Mucosa of gallbladder (tissue), 1 donor: ENCODE results near the gene SNX4. TPM values are rescaled to one million over a fixed set of nuclear protein-coding genes. Genes with fewer than 3 reads are reported as not detected.
"Not testable (repeated sequence)": the region's sequence is repeated elsewhere in the genome, so short reads cannot be mapped to it uniquely, and the experiment has no call there.

Experiments
- DNase-seq: peaks from one replicate; pipeline ENCODE4 v3.0.0-alpha.2; 2020; ENCODE audit warnings: low spot score
- total RNA-seq: library from RNA; stranded (reverse); gene quantifications from one replicate; pipeline ENCODE4 v1.2.1, GENCODE V29; 2021
- donor health status: DM: no; HTN: no; CAD: no.

The SNX4 gene
- total RNA-seq, 1 donor from 2014 or later: 42.9 TPM

GRCh38 chr3:125462722-125463299 is 57.2 kb downstream of the SNX4 start:
- DNase-seq: no peak

DNA sequence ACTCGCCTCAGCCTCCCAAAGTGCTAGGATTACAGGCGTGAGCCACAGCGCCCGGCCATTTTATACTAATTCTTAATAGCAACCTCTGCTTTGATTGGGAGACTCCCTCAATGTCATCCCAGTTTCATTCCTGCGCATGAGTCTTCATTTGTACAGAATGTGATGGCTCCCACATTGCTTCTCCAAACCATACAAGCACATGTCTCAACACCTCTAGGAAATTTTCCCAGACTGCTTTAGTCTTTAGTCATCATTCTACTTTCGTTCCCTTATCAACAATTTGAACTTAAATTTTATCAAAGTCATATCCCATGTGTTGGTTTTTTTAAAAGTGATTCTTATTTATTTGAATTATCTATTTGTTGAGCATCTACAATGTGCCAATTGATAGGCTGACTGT is 58.1 kb downstream of the SNX4 start:
- no peak for DNase-seq

DNA sequence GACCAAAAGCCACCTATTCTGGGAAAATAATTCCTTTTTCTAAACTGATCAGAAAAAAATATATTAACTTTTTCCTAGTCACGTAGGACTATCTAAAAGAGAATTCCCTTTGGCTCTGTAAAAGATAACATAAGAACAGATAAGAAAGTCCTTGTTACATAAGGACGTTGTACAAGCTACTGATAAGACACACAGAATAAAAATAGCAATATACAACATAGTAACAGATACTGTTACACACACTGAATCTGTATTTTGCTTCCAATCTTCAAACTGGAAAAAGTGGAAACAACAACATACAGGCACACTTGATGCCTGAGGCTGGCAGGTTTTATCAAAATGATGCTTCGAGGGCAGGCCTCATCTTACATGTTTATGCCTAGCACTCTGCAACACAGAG is 59.8 kb downstream of the SNX4 start:
- DNase-seq: no peak

- DNase-seq: no peak
Observed at GRCh38 chr3:125443923-125444322, 76.1 kb downstream of the SNX4 start.

DNA sequence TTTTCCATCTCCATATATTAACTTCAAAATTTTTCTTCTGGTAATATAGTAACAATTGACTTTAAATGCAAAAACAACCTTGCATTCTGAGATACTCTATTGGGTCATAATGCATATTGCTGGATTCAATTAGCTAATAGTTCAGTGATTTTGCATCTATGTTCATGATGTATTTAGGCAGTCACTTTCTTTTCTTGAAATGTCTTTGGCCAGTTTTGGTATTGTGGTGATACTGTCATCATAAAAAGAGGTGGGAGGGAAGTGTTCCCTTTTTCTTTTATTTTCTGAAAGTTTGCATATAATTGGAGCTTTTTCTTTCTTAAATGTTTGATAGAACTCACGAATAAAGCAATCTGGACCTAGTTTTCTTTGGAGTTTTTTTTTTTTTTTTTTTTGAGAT is 77.5 kb downstream of the SNX4 start:
- no peak for DNase-seq

- no peak for DNase-seq
Observed at GRCh38 chr3:125440970-125441369, 79.0 kb downstream of the SNX4 start.

GRCh38 chr3:125440559-125440955 is 79.4 kb downstream of the SNX4 start:
- peak; percentile 62 for DNase-seq

- DNase-seq: peak; percentile 54
Observed at GRCh38 chr3:125437631-125438435, 82.2 kb downstream of the SNX4 start.

DNA sequence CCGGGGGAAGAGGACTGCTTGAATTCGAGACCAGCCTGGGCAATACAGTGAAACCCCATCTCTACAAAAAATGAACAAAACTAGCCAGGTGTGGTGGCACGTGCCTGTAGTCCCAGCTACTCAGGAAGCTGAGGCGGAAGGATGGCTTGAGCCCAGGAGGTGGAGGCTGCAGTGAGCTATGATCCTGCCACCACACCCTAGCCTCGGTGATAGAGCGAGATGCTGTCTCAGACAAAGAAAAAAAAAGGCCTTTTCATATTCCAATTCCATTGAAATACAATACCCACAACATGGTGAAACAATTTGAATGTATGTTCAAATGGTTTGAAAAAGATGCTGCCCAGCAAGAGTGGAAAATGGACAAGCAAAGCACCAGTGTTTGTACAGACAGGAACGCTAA is 83.1 kb downstream of the SNX4 start:
- DNase-seq: peak; percentile 21

- no peak for DNase-seq
Observed at GRCh38 chr3:125435231-125435630, 84.8 kb downstream of the SNX4 start.

- DNase-seq: no peak
Observed at GRCh38 chr3:125434582-125435011, 85.4 kb downstream of the SNX4 start.

DNA sequence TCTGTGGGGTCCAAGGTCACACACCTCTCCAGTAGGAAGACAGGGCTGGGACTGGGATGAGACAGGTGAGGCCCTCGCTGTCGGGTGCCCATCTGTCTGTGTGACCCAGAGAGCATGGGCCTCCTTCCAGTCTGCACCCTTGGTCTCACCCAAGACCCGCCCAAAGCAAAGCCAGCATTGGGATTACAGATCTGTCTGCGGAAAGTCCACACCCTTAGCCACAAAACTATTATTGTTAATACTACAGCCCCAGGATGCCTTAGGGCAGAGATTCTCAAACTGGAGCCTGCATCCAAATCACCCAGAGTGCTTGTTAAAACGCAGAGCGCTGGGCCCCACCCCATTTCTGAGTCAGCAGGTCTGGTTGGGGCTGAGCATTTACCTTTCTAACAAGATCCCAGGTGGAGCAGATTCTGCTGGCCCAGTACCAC is 86.4 kb downstream of the SNX4 start:
- no peak for DNase-seq

DNA sequence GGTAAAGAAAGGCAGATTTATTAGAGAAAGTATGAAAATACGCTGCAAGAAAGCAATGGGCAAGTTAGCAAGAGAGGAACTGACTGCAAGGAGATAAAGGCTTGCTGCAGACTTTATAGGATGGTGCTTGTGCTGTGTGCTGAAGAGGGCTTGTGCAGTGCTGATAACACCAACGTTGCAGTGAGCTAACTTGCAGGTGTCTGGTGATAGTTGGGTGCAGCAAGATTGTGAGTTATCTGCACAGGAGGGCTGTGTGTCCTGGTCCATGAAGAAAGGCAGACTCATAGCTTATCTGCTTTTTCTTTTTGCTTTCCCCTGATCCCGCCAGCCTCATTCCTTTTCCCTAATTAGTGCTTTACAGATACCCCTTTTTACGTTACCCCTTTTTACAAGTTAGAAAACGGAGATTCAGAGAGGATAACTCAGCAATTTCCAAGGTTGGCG is 86.9 kb downstream of the SNX4 start:
- DNase-seq: no peak

DNA sequence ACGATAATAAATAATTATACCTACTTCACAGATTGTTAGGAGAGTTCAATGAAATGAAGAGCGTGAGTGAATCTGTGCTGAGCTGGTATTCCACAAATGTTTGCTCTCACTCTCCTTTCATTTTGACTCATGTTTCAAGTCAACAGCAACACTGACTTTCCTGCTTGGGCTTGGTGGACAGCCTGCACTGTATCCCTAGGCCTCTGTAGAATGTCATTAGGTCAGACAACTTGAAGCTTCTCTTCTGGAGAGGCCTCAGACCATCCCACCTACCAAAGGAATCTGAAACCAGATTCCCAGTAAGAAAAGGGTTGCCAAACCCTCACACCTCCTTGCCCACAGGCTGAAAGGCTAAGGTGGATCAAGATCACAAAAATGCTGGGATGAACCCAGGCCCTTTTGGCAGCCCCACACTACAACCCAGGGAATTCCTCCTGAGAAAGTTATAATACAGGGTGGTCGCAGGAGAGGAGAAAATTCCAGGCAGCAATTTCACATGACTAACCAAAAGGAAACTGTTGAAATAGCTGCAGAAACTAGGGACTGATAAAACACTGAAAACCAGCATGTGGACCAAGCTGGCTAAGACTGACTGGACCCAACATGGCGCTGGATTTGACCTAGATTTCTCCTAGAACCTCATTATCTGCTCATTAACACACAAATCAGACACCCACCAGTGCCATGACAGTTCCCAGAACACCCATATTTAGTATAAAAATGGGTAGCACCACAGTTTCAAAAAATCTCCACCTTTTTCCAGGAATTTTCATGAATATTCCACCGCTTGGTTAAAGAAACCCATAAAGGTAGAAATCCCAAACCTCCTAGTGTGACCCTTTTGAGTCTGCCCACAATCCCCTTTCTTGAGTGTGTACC is 87.9 kb downstream of the SNX4 start:
- no peak for DNase-seq

DNA sequence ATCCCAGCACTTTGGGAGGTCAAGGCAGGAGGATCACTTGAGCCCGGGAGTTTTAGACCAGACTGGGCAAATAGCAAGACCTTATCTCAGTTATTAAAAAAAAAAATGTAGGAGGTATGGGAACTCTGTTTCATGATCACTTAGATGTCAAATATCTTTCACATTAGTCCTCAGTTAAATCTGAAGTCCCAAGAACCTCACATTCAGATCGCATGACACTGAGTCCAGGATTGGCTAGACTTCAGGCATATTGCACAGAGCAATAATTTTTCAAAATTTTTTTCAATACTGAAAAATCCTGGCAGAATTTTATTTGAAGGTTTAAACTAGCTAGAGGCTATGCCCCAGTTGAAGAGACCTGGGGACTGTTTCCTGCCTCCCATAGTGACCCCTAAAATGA is 88.6 kb downstream of the SNX4 start:
- DNase-seq: no peak

- DNase-seq: no peak
Observed at GRCh38 chr3:125428216-125428830, 91.7 kb downstream of the SNX4 start.

- no peak for DNase-seq
Observed at GRCh38 chr3:125418306-125418705, 101.7 kb downstream of the SNX4 start.

DNA sequence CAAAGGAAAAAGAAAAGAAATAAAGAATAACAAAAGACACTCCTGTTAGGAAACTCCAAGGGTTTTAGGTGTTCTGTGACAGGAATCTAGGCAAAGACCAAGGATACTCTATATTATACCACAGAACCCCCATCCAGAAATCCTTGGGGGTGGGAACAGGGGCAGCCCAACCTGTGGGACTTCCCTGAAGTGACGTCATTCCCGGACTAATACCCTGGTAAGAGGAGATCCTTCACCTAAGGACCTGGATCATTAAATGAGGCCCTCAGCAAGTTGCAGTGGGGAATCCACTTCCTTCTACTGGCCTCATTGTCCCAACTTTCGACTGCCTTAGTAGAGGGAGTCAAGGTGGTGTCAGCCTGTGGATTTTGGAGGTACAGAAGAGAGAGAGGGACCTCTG is 103.8 kb downstream of the SNX4 start:
- DNase-seq: no peak

- no peak for DNase-seq
Observed at GRCh38 chr3:125414669-125415068, 105.3 kb downstream of the SNX4 start.

DNA sequence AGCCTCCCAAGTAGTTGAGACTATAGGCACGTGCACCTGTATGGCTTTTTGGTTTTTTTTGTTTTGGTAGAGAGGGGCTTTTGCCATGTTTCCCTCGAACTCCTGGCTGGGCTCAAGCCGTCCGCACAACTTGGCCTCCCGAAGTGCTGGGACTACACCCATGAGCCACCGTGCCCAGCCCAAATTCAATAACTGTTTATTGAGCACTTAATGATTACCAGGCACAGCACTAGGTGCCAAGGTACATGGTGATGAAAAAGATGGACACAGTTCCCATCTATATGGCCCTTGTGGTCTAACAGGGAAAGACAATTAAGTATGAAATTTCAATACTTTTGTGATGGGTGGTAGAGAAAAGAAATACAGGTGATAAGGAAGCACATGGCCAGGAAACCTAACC is 109.1 kb downstream of the SNX4 start:
- no peak for DNase-seq

DNA sequence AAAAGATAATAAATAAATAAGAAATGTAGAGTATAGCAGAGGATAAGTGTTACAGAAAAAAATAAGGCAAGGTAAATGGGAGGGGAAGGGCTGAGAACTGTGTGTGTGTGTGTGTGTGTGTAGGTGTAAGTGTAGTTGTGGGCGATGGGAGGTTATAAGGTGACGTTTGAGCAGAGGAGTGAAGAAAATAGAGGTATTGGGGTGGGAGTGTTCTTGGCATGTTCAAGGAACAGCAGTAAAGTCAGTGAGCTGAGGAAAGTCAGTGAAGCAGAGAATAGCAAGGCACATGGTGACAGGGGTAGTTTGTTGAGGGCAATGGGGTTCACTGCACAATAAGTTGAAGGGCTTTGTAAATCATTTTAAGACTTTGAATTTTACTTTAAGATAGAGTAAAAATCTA is 113.9 kb downstream of the SNX4 start:
- DNase-seq: no peak

- DNase-seq: not testable (repeated sequence)
Observed at GRCh38 chr3:125405515-125405914, 114.5 kb downstream of the SNX4 start.
